Upper lobe of right lung (tissue), 1 donor: ENCODE data around the gene GPR25. TPM values are rescaled to one million over a fixed set of nuclear protein-coding genes. Genes with fewer than 3 reads are reported as not detected.

ENCODE experiments used
- ATAC-seq: fragments of 200-7000 bp; cut with Tn5 transposase; one replicate; pipeline ENCODE4 v1.9.1; 2020; ENCODE audit warnings: mild to moderate bottlenecking, moderate library complexity
- DNase-seq: peaks from one replicate; pipeline ENCODE4 v3.0.0-alpha.2; 2020
- H3K27ac ChIP-seq: fragments of 200-600 bp; one replicate; pipeline ENCODE4 v1.8.0; 2022
- H3K27me3 ChIP-seq: fragments of 200-600 bp; one replicate; pipeline ENCODE4 v1.8.0; 2022; ENCODE audit warnings: mild to moderate bottlenecking
- H3K36me3 ChIP-seq: fragments of 200-600 bp; one replicate; pipeline ENCODE4 v1.8.0; 2022
- H3K4me1 ChIP-seq: fragments of 200-600 bp; one replicate; pipeline ENCODE4 v1.8.0; 2022
- H3K4me3 ChIP-seq: fragments of 200-600 bp; one replicate; pipeline ENCODE4 v1.8.0; 2022; ENCODE audit warnings: mild to moderate bottlenecking
- H3K9me3 ChIP-seq: fragments of 200-600 bp; one replicate; pipeline ENCODE4 v1.8.0; 2022
- CTCF ChIP-seq: fragments of 200-600 bp; IDR thresholded peaks from one replicate; pipeline ENCODE4 v1.8.0; 2022; ENCODE audit warnings: antibody characterized with exemption
- intact Hi-C: fragments of 100-400 bp; cut with DNase I; formaldehyde crosslinking; loops from one replicate; pipeline ENCODE4 v1.11.0; 2022
- total RNA-seq: library from RNA; stranded (reverse); fragmentation: NEBNext Ultra II Directional; extraction: Animal tissue kit (Norgen Biotek cat#: 25700); gene quantifications from one replicate; pipeline ENCODE4 v1.2.1, GENCODE V29; 2021
- donor health status: DM: no; HTN: yes; CAD: no; lungs with severe emphysema.

Gene GPR25
- total RNA-seq, 1 donor from 2014 or later, result 0.32 TPM

GRCh38 chr1:200866521-200866920 is 6.3 kb upstream of the GPR25 start:
- Histone ChIP-seq H3K9me3 (no peaks in the 10 kb centered on the region), H3K4me3 (no peak overlapping the region), H3K27me3 (peaks cover 6% of the 10 kb centered on the region), H3K4me1 (no peaks in the 10 kb centered on the region), H3K36me3 (peaks cover 11% of the 10 kb centered on the region), H3K27ac (no peak overlapping the region)
- TF ChIP-seq CTCF, result no peak
- ATAC-seq (peak; percentile 15), DNase-seq (no peak)
- intact Hi-C loops, result no loop called here

GRCh38 chr1:200867018-200867811 is 5.6 kb upstream of the GPR25 start:
- Histone ChIP-seq H3K9me3 (no peaks in the 10 kb centered on the region), H3K27ac (no peak overlapping the region), H3K4me1 (no peaks in the 10 kb centered on the region), H3K4me3 (no peak overlapping the region), H3K27me3 (peaks cover 13% of the 10 kb centered on the region), H3K36me3 (peaks cover 11% of the 10 kb centered on the region)
- no peak for TF ChIP-seq CTCF
- no peak for ATAC-seq
- intact Hi-C loops, result no loop called here
- no peak for DNase-seq

- DNase-seq, result no peak
- H3K36me3 ChIP-seq, result no peaks in the 10 kb centered on the region
- intact Hi-C loops, result no loop called here
- H3K9me3 ChIP-seq, result no peaks in the 10 kb centered on the region
- H3K27me3 ChIP-seq, result peaks cover 35% of the 10 kb centered on the region
- H3K4me1 ChIP-seq, result peaks cover 15% of the 10 kb centered on the region
- H3K27ac ChIP-seq, result no peak overlapping the region
- ATAC-seq, result no peak
- no peak for TF ChIP-seq CTCF
- no peak overlapping the region for H3K4me3 ChIP-seq
Observed at GRCh38 chr1:200869376-200869752, 3.4 kb upstream of the GPR25 start.

GRCh38 chr1:200869753-200870391 is 2.9 kb upstream of the GPR25 start:
- Histone ChIP-seq H3K4me3 (no peak overlapping the region), H3K4me1 (peaks cover 15% of the 10 kb centered on the region), H3K27ac (no peak overlapping the region), H3K36me3 (no peaks in the 10 kb centered on the region), H3K9me3 (no peaks in the 10 kb centered on the region), H3K27me3 (peaks cover 40% of the 10 kb centered on the region)
- ATAC-seq (no peak), DNase-seq (no peak)
- no peak for TF ChIP-seq CTCF
- intact Hi-C loops, result no loop called here

- intact Hi-C loops, result no loop called here
- no peak for TF ChIP-seq CTCF
- peak; percentile 67 for ATAC-seq
- Histone ChIP-seq H3K36me3 (no peaks in the 10 kb centered on the region), H3K4me3 (peak overlapping the region; percentile 25), H3K9me3 (no peaks in the 10 kb centered on the region), H3K27ac (no peak overlapping the region), H3K4me1 (peaks cover 15% of the 10 kb centered on the region), H3K27me3 (peaks cover 55% of the 10 kb centered on the region)
- DNase-seq, result no peak
Observed at GRCh38 chr1:200873116-200873670, 412 bp downstream of the GPR25 start.
